ENCODE measurements around the gene ANKRD62.

GRCh38 chr18:12087471-12088025 is 6.1 kb upstream of the ANKRD62 start:
- no peak for TF ChIP-seq CTCF (IDR thresholded peaks at IDR 0.05)
- no peak for TF ChIP-seq POLR2AphosphoS5 (IDR thresholded peaks at IDR 0.05)

Measured in breast epithelium (tissue), 3 donors.